Muscle of leg (tissue), 11 donors: ENCODE measurements around the gene ZFYVE26. TPM values are rescaled to one million over a fixed set of nuclear protein-coding genes. Genes with fewer than 3 reads are reported as not detected.
A peak's percentile ranks its signal among the peaks of the same experiment; 100 is the strongest.

ENCODE experiments used
- DNase-seq: peaks from one replicate; pipeline ENCODE4 v3.0.0; 2013
- H3K27ac ChIP-seq: one replicate; pipeline ENCODE4 v1.5.1; 2013; ENCODE audit warnings: mild to moderate bottlenecking, low read length, control low read depth
- H3K27me3 ChIP-seq: one replicate; pipeline ENCODE4 v1.6.1; 2013; ENCODE audit warnings: low read length; ENCODE audit not compliant: control insufficient read depth, insufficient read depth
- H3K36me3 ChIP-seq: one replicate; pipeline ENCODE4 v1.6.1; 2013; ENCODE audit warnings: low read length; ENCODE audit not compliant: control insufficient read depth, insufficient read depth
- H3K4me1 ChIP-seq: one replicate; pipeline ENCODE4 v1.6.1; 2013; ENCODE audit warnings: low read length; ENCODE audit not compliant: control insufficient read depth, insufficient read depth
- H3K4me3 ChIP-seq: one replicate; pipeline ENCODE4 v1.5.1; 2013; ENCODE audit warnings: low read length, control low read depth
- H3K9me3 ChIP-seq: replicated peaks from 2 replicates; pipeline ENCODE4 v1.6.1; 2013; ENCODE audit warnings: low read depth, low read length; ENCODE audit not compliant: control insufficient read depth
- WGBS: methylation state at CpG from one replicate; pipeline ENCODE4 v1.1.5; 2013; ENCODE audit warnings: missing lambda C conversion rate; ENCODE audit not compliant: insufficient coverage; 5-methylcytosine and 5-hydroxymethylcytosine counted together
- polyA plus RNA-seq, 8 donors: library from polyadenylated mRNA; unstranded; fragments of 120-200 nt; gene quantifications; one replicate each; pipeline versions ENCODE4 v1.2.1 to v1.2.3, GENCODE V29; 2013; ENCODE audit warnings: inconsistent platforms in 1 of 8, low replicate concordance in 1 of 8; ENCODE audit not compliant: insufficient read length in 8 of 8, insufficient read depth in 1 of 8
- total RNA-seq: library from RNA; stranded (reverse); fragments of 120-200 nt; gene quantifications from one replicate; pipeline ENCODE4 v1.2.4, GENCODE V29; 2013

The ZFYVE26 gene
- total and polyA plus RNA-seq, 9 donors, result 9.4 to 16.8 (median 12.3) TPM

DNA sequence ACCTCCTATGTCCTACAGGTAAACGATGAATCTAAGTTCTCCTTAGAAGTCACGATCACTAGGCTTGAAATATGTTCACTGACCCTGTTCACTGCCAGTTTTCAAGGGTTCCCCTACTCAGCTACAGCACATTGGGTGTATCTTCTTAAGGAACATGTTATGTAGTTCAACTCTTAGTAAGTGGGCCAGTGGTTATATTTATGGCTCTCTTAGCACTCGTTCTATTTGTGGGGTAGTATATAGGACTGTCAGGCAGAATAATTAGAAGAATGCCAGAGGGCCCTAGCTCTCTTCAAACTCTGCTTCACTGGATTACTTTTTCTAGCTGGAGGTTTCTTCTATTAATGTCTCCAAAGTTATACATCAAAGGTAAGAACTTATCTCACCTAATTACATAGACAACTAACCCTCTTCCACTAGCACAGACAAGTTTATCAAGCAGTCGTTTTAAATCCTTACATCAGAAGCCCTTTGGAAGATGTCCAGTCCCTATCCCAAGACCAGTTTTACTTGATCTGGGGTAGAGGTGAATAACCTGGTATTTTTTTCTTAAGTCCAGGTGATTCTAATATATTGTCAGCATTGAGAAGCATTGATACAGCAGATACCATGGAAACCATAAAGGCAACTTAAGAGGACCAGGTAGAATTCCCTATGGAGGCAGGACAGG, 39.6 kb downstream of the ZFYVE26 start:
- Histone ChIP-seq H3K4me3 (no peak overlapping the region), H3K36me3 (peaks cover 78% of the 10 kb centered on the region), H3K27me3 (no peaks in the 10 kb centered on the region), H3K9me3 (no peaks in the 10 kb centered on the region), H3K27ac (peak overlapping the region; percentile 21), H3K4me1 (no peaks in the 10 kb centered on the region)
- no peak for DNase-seq
- WGBS, result no CpG with 5 or more reads among the region's 4 CpGs

DNA sequence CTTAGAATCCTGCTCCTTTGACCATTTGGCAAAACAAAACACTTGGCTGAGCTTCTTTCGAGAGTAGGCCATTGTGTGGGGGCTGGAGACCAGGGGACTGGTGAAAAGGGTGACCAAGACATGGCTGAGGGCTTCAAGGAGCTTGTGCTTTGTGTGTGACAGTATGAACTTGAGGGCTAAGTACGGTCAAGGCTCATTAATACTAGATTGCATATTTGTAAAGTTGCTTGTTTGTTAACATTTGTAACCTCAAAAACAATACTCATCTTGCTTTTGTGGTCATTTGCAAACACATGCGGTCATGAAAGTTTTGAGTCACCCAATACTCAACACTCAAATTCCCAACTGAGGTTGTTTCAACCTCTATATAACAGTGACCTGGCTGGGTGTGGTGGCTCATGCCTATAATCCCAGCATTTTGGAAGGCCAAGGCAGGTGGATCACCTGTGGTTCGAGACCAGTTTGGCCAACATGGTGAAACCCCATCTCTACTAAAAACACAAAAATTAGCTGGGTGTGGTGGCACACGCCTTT, 42.5 kb downstream of the ZFYVE26 start:
- no peaks in the 10 kb centered on the region for H3K4me1 ChIP-seq
- H3K4me3 ChIP-seq, result no peak overlapping the region
- H3K27ac ChIP-seq, result no peak overlapping the region
- no peaks in the 10 kb centered on the region for H3K27me3 ChIP-seq
- peaks cover 80% of the 10 kb centered on the region for H3K36me3 ChIP-seq
- 95% methylated on average over 3 of the region's 5 CpGs for WGBS
- no peak for DNase-seq
- no peaks in the 10 kb centered on the region for H3K9me3 ChIP-seq

DNA sequence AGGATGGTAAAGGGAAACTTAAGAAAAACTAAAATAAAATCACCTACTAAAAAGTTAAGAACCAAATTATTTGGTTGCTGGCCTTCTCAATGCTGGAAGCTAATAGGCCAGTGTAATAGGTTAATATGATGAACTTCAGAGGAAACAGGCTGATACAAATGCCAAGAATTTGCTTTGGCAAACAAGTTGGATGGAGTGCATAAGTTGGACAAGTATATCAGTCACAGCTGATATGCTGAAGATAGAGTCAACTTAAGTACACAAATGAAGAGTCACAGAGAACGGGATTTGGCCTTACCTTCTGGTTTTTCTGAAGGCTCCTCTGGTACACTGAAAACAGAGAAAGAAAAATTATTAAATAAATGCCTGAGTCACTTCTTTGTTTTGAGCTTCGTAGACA, 48.2 kb downstream of the ZFYVE26 start:
- Histone ChIP-seq H3K4me3 (no peak overlapping the region), H3K27me3 (no peaks in the 10 kb centered on the region), H3K36me3 (peaks cover 78% of the 10 kb centered on the region), H3K9me3 (no peaks in the 10 kb centered on the region), H3K27ac (no peak overlapping the region), H3K4me1 (no peaks in the 10 kb centered on the region)
- DNase-seq, result no peak
- WGBS, result no CpG with 5 or more reads among the region's 2 CpGs

DNA sequence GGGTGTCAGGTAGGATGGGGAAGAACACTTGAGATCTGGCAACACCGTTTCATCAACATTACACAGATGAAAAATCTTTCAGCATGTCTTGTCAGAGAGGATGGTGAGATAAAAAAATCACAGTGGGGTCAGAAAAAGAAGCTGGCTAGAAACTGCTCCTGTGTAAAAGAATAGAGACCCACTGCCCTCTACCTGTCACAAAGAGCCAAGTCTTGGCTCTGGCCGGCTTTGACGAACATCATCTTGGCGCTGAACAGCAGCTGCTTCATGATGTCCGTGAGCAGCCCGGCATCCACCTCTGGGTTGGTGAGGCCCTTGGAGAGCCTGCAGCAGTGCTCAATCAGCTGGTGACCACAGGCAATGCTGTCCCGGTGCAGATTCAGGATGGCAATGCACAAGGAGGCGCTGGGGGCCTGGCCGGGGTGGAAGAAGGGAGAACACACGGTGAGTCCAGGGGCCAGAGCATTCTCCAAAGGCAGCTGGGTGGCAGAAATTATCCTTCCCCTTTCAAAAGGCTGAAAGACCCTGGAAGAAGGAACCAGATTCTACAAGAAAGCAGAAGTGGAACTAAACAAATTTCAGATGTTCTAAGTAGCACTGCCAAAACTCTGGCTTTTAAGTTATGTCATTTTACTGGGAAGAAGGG, 50.2 kb downstream of the ZFYVE26 start:
- H3K27me3 ChIP-seq, result no peaks in the 10 kb centered on the region
- H3K4me3 ChIP-seq, result no peak overlapping the region
- H3K9me3 ChIP-seq, result no peaks in the 10 kb centered on the region
- no peak overlapping the region for H3K27ac ChIP-seq
- H3K4me1 ChIP-seq, result no peaks in the 10 kb centered on the region
- DNase-seq, result peak; percentile 63
- WGBS, result 71% methylated on average over 8 of the region's 10 CpGs
- peaks cover 76% of the 10 kb centered on the region for H3K36me3 ChIP-seq

DNA sequence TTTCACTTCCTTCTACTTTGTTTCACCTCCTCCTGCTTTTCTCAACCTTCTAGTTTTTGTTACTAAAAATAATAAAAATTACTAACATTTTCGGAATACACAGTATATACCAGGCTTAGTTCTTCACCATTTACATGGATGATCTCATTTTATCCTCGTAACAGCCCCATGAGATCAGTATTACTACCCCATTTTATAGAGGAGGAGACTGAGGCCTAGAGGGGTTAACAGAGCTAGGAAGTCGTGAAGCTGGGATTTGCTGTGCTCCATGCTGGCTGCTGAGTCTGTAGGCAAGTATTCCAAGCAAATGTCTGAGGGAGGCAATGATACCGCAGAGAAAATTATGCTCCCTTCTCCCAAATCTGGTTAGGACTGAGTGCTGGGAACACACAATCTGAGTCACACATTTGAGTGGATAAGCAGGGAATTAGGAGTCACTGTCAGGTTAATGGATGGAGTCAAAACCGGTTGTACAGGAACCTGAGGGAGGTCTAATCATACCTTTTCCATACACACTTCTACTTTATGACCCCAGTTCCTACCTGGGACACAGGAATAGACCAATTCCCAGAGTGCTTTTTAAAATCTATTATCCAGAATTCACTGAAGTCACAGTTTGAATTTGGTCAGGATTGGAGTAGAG, 51.1 kb downstream of the ZFYVE26 start:
- H3K36me3 ChIP-seq, result peaks cover 78% of the 10 kb centered on the region
- H3K27me3 ChIP-seq, result no peaks in the 10 kb centered on the region
- WGBS, result no CpG with 5 or more reads among the region's 5 CpGs
- no peak overlapping the region for H3K27ac ChIP-seq
- H3K9me3 ChIP-seq, result no peaks in the 10 kb centered on the region
- H3K4me1 ChIP-seq, result no peaks in the 10 kb centered on the region
- no peak for DNase-seq
- no peak overlapping the region for H3K4me3 ChIP-seq

DNA sequence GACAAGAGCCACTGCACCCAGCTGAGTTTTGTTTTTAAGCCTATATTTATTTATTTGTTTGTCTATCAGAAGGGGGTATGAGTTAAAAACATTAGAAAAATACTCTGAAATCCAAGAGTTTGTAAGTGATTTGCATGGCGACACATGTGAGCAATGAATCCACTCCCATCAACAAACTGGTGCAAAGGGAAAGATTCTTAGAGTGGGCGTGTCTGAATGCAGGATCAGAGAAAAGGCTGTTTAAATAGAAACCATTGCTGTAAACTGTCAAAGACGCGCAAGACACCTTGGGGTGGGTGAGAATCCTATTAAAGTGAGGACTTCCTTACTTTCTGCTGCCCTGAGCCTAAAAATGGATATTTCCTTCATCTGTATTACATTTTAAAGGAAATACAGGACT, 51.9 kb downstream of the ZFYVE26 start:
- Histone ChIP-seq H3K36me3 (peaks cover 75% of the 10 kb centered on the region), H3K27me3 (no peaks in the 10 kb centered on the region), H3K4me1 (no peaks in the 10 kb centered on the region), H3K27ac (no peak overlapping the region), H3K9me3 (no peaks in the 10 kb centered on the region), H3K4me3 (no peak overlapping the region)
- WGBS, result no CpG with 5 or more reads among the region's 4 CpGs
- no peak for DNase-seq

DNA sequence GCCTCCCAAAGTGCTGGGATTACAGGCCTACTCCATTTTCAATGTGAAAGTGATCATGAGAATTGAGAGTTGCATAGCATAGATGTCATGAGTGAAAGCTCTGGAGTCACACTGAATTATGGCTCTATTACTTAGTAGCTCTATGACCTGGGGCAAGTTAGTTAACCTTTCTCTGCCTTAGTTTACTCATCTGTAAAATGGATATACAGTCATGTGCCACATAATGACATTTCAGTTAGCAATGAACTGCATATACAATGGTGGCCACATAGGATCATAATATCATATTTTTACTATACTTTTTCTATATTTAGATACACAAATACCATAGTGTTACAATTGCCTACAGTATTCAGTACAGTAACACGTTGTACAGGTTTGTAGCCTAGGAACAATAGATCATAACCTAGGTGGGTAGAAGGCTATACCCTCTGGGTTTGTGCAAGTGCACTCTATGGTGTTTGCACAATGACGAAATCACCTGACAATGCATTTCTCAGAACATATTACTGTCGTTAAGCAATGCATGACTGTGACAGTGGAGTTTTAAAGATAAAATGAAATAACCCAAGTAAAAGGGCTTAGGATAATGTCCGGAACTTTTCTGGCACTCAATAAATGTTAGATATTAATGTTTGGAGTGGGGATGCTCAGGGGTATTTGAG, 53.1 kb downstream of the ZFYVE26 start:
- peaks cover 64% of the 10 kb centered on the region for H3K36me3 ChIP-seq
- H3K27ac ChIP-seq, result no peak overlapping the region
- H3K27me3 ChIP-seq, result no peaks in the 10 kb centered on the region
- no peak for DNase-seq
- 73% methylated on average over 1 of the region's 4 CpGs for WGBS
- H3K4me3 ChIP-seq, result no peak overlapping the region
- no peaks in the 10 kb centered on the region for H3K9me3 ChIP-seq
- no peaks in the 10 kb centered on the region for H3K4me1 ChIP-seq

DNA sequence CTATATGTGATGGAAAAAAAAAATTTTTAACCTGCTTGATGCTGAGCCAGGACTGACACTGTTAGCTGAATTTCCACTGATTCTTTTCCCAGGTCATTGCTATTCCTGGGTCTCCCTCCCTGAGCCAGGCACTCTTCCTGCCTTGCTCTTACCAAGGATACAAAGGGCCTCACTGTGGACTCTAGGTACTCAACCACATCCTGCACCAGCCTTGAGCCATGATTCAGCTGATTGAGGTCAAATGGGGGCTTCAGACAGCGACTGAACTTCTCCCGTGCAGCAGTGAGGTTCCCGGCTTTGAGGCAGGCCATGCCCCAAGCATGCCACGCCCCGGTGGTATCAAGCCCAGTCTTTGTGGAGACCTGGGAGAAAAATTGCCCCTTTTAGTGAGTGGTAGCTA, 54.3 kb downstream of the ZFYVE26 start:
- WGBS, result 80% methylated on average over 5 of the region's 5 CpGs
- Histone ChIP-seq H3K36me3 (peaks cover 56% of the 10 kb centered on the region), H3K4me1 (peaks cover 2% of the 10 kb centered on the region)

DNA sequence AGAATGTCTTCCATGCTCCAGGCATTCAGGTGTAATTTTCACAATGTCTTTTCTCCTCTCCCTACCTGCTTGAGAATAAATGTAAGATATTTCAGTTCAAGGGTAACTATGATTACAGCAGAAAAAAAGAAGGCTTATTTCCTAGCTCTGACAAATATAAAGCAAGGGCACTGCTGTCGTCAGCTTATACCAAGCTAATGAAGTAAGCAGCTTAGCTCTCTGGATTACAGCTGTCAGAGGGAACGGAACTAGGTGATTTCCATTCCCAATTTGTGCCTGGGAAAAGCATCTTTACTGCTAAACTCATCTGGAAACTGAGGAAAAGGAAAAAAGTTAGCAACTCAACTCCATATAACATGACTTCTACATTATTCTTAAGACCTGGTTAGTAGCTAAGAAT, 56.5 kb downstream of the ZFYVE26 start:
- H3K4me3 ChIP-seq, result no peak overlapping the region
- no peak overlapping the region for H3K27ac ChIP-seq
- peaks cover 4% of the 10 kb centered on the region for H3K4me1 ChIP-seq
- no peaks in the 10 kb centered on the region for H3K9me3 ChIP-seq
- no peak for DNase-seq
- peaks cover 46% of the 10 kb centered on the region for H3K36me3 ChIP-seq
- H3K27me3 ChIP-seq, result no peaks in the 10 kb centered on the region
- WGBS, result no CpG with 5 or more reads among the region's 2 CpGs

More for the DNA sequence above, 54.3 kb downstream of the ZFYVE26 start:
- Histone ChIP-seq H3K4me3 (no peak overlapping the region), H3K27ac (no peak overlapping the region), H3K27me3 (no peaks in the 10 kb centered on the region), H3K9me3 (no peaks in the 10 kb centered on the region)
- DNase-seq, result no peak

DNA sequence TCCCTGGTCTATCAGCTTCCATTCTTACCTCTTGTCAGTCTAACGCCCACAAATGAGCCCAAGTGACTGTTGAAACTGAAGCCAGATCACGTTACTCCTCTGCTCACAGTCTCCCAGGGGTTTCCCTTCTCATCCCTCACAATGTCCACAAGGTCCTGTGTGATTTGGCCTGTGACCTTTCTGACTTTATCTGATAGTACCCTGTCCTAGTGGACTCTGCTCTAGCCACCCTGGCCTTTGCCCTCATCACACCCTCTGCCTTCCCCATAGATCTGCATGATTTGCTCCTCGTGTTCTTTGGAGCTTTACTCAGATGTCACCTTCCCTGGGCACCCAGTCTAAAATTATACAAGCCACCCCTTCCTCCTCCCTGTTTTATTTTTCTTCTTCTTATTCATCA, 59.2 kb downstream of the ZFYVE26 start:
- 79% methylated on average over 3 of the region's 3 CpGs for WGBS
- no peak for DNase-seq
- Histone ChIP-seq H3K4me1 (peaks cover 4% of the 10 kb centered on the region), H3K27ac (no peak overlapping the region), H3K4me3 (no peak overlapping the region), H3K36me3 (peaks cover 55% of the 10 kb centered on the region), H3K27me3 (no peaks in the 10 kb centered on the region), H3K9me3 (no peaks in the 10 kb centered on the region)
